Inflammatory macrophage treated with lipopolysaccharide for 4 hours (primary cell): Measurements from ENCODE around the gene ZNF182.
"Not testable (repeated sequence)": the region's sequence is repeated elsewhere in the genome, so short reads cannot be mapped to it uniquely, and the experiment has no call there.

Source experiments
- DNase-seq: peaks from one replicate; pipeline ENCODE4 v3.0.0-alpha.2; 2020

The ZNF182 gene

DNA sequence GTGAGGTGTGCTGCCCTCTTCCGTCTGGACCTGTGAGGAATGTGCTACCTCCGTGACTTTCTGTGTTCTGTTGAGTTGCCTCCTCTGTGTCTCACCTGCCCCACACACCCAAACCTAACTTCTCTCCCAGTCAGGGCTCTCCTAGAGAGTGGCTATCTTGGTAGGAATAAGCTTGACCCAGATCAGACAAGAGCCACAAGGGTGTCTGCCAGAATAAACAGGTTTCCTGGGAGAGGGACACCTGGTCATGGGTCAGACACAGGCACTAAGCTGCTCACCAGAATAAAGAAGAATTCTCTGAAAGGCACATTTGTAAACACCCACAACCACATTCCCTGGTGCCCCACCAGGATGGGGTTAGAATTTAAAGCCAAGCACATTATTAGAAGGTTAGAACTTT lies 11.1 kb downstream of the ZNF182 start:
- no peak for DNase-seq

DNA sequence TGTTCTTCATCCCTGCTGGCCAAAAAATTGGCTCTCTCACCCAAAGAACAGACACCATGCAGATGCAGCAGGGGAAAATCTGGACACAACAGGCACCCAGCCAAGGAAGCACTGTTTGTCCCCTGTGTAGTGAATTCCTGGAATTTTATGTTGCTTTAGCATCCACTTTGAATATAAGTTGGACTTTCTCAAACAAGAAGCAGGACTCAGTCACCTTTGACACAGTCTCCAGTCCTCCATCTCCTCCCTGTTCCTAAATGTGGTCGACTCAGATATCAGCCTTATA lies 11.8 kb downstream of the ZNF182 start:
- no peak for DNase-seq

DNA sequence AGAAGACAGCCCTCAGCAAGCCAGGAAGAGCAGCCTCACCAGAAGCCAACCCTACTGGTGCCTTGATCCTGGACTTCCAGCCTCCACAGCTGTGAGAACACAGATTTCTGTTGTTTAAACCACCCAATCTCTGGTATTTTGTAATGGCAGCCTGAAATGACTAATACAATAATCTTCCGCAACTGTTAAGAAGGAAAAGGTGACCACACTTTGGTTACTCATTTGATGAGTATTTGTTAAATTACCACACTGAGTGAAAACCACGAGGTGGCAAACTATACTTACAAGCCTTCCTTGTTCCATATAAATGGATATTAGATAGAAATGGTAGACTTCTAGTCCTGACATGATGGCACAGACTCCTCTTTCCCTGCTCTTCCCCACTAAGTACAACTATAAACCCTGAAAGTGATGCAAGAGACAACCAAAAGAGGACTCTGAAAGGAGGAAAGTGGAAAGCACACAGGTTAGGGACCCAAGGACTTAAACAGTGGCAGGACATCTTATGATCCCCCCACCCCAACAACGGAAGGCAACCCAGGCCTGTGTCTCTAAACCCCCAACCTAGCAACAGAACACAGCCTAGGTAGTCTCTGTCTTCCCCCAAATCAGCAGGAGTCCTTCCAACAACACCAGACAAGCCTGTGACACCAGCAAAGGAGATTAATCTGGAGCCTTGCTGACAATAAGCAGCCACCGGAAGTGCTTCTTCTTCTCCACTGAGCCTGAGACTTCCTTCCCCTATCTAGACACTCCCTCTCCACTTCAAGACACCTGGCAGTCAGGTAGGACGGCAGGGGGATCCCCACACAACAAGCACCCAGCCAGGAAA lies 12.3 kb downstream of the ZNF182 start:
- peak; percentile 48 for DNase-seq

GRCh38 chrX:47976254-47977151 lies 27.3 kb downstream of the ZNF182 start:
- no peak for DNase-seq

DNA sequence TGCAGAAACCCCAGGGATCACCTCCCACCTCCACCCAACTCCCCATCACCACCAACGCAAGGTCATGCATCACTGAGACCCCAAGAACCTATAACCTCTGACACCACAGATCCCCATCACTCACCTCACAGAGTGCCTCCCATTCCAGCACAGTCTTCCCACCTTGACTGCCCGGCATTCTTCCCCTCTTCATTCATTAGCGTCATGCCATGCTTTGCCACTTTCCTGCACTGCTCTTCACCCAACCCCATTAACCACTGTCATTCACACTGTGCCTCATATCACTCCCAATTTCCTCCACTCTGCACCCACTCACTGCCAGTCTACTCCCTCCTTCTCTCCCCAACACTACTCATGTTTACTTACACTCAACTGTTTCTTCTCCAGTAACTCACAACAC lies 30.6 kb downstream of the ZNF182 start:
- DNase-seq = no peak

DNA sequence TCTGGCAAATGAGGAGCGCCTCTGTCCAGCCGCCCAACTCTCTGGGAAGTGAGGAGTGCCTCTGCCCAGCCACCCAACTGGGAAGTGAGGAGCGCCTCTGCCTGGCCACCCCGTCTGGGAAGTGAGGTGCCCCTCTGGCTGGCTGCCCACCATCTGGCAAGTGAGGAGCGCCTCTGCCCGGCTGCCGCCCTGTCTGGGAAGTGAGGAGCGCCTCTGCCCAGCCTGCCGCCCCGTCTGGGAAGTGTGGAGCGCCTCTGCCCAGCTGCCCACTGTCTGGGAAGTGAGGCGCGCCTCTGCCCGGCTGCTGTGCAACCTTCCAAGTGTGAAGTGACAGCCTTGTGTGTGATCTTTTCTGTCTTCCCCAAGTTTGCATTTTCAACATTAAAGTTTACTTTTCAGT lies 38.3 kb downstream of the ZNF182 start:
- DNase-seq = not testable (repeated sequence)

DNA sequence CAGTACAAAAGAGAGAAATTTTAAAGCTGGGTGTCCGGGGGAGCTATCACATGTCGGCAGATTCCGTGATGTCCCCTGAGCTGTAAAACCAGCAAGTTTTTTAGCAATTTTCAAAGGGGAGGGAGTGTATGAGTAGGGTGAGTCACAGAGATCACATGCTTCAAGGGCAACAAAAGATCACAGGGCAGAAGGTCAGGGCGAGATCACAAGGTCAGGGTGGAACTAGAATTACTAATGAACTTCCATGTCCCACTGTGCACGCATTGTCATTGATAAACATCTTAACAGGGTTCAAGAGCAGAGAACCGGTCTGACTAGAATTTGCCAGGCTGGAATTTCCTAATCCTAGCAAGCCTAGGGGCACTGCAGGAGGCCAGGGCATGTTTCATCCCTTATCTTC lies 42.0 kb downstream of the ZNF182 start:
- DNase-seq = not testable (repeated sequence)

GRCh38 chrX:47960406-47960805 lies 43.4 kb downstream of the ZNF182 start:
- DNase-seq = peak; percentile 78

DNA sequence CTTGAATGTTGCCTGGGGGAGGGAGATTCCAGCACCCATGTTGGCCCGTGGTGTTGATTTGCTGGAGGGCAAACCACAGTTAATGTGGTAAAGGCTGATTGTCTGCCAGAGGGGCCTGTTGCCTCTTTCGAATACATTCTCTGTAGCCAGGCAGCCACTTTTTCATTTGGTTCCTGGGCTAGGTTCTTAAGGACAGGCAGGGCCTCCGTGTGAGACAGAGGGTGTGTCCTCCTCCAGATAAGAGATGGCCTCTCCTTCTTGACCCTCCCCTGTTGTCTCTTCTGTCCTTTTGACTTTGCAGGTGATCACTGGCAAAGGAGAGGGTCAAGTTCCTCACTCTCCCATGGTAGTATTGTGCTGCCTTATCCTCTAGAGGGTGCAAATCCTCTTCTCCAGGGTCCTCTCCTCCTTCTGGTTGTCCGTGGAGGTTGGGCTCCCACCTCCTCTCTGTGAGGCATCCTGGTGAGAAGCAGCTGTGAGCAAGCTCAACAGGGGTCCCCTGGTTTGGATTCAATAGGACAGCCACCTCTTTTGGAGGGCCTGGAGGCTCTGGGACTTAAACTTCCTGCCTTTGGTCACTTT lies 44.9 kb downstream of the ZNF182 start:
- DNase-seq = peak; percentile 2

DNA sequence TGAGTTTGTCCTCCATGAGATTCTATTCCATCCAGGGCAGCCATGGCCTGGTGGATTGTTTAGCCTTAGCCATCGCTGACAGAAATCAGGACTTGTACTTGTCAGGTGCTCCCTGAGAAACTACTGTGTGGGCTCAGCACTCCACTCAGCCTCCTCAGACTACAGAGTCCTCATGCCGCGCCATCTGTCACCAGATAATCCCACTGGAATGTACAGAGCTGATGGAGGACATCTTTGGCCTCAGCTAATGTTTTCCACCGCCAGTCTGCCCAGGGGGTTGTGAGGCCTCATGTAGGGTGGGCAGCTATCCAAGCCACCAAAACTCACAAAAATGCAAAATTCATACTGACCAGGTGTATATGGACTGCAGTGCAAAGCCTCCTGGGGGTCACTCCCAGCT lies 45.6 kb downstream of the ZNF182 start:
- not testable (repeated sequence) for DNase-seq

GRCh38 chrX:47956016-47956415 lies 47.8 kb downstream of the ZNF182 start:
- DNase-seq = no peak

GRCh38 chrX:47955295-47955694 lies 48.5 kb downstream of the ZNF182 start:
- DNase-seq = not testable (repeated sequence)

GRCh38 chrX:47941423-47941822 lies 62.4 kb downstream of the ZNF182 start:
- DNase-seq = no peak

GRCh38 chrX:47940448-47940847 lies 63.3 kb downstream of the ZNF182 start:
- DNase-seq = no peak

DNA sequence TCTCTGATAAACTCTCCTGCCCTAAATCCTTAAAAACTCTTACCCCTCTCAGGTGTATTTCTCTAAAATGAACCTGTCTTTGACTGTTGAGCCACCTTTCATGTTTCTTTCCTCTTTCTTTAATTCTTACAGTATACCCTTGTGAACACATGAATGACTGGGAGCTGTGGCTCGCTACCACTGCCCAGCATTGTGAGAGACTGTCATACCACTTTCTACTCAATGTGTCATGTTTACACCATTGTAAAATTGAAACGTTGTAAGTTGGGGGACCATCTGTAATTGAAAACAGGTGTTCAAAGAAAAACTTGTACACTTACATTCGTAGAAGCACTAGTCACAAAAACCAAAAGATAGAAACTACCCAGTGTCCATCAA lies 66.9 kb downstream of the ZNF182 start:
- no peak for DNase-seq

DNA sequence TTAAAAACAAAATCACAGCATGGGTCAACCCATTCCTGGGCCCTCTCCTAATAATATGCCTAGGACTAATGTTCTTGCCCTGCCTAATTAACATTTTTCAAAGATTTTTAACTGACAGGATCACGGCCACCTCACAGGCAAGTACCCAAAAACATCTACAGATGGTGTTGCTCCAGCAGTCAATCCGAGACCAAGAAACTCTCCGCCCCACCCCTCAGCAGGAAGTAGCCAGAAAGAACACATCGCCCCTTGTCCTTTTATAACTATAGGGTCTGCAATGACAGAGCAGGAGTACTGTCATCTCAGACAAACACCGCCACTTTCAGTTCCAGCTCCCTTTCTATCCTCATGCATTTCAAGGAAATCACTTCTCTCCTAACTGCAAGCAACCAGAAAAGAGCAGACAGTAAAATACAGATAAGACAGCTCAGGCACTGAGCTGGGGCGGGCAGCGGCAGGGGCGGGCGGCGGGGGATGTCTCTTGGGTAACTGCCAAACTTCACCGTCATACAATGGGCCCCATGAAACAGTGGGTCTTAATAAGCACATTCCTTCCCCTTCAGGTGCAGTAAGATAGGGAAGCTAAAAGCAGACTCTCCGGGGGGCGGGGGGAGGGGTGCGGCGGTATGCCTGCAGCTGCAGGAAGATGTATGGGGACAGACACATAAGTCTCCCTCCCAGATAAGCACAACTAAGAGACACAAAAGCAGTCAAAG lies 67.4 kb downstream of the ZNF182 start:
- DNase-seq = no peak

- no peak for DNase-seq
Observed at GRCh38 chrX:47933946-47934345, 69.8 kb downstream of the ZNF182 start.

- not testable (repeated sequence) for DNase-seq
Observed at GRCh38 chrX:47931970-47932369, 71.8 kb downstream of the ZNF182 start.

DNA sequence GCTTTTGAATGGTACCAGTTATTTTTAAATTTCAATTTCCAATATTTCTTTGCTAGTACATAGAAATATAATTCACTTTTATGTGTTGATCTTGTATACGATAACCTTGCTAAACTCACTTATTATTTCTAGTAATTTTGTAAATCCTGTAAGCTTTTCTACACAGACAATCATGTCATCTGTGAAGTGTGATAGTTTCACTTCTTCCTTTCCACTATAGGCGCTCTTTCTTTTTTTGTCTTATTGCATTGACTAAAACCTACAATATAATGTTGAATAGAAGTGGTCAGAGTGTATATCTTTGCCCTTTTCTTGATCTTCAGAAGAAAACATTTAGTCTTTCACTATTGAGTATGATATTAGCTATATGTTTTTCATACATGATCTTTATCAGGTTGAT lies 76.6 kb downstream of the ZNF182 start:
- DNase-seq = no peak
